ENCODE results near the gene SEPTIN6. TPM values are rescaled to one million over a fixed set of nuclear protein-coding genes. Genes with fewer than 3 reads are reported as not detected.

SEPTIN6 gene
- total and polyA plus RNA-seq, 4 donors = 9.4 to 11.5 (median 10.6) TPM

- H3K4me1 ChIP-seq (ENCODE audit: control insufficient read depth in 4 of 4, insufficient read depth in 4 of 4, low read length in 3 of 4) = no peaks in the 10 kb centered on the region
- no peaks in the 10 kb centered on the region for H3K36me3 ChIP-seq (ENCODE audit: control insufficient read depth in 4 of 4, insufficient read depth in 3 of 4, low read depth in 1 of 4, low read length in 3 of 4)
- no peak overlapping the region for H3K4me3 ChIP-seq (ENCODE audit: low read depth in 1 of 3, low read length in 3 of 3)
- no peak for DNase-seq (ENCODE audit: low spot score)
- no peak overlapping the region for H3K9ac ChIP-seq (ENCODE audit: low read depth in 1 of 2, low read length in 2 of 2)
- TF ChIP-seq FOXA1 (IDR thresholded peaks at IDR 0.05) (no peak), RAD21 (IDR thresholded peaks at IDR 0.05) (no peak), TAF1 (conservative IDR thresholded peaks at IDR 0.05) (no peak), FOXA2 (IDR thresholded peaks at IDR 0.05) (no peak), RXRA (IDR thresholded peaks at IDR 0.05) (no peak), HNF4A (conservative IDR thresholded peaks at IDR 0.05) (no peak), SP1 (IDR thresholded peaks at IDR 0.05) (no peak), JUND (IDR thresholded peaks at IDR 0.05) (no peak), GABPA (IDR thresholded peaks at IDR 0.05 in 1 of 2, conservative IDR thresholded peaks at IDR 0.05 in 1 of 2) (no peak), NR2F2 (IDR thresholded peaks at IDR 0.05) (no peak), YY1 (IDR thresholded peaks at IDR 0.05) (no peak), HNF4G (IDR thresholded peaks at IDR 0.05) (no peak), EGR1 (IDR thresholded peaks at IDR 0.05; ENCODE audit: low read depth in 2 of 2) (no peak)
- TF ChIP-seq, protein P1, sequence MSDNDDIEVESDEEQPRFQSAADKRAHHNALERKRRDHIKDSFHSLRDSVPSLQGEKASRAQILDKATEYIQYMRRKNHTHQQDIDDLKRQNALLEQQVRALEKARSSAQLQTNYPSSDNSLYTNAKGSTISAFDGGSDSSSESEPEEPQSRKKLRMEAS (IDR thresholded peaks at IDR 0.05) = no peak
- TF ChIP-seq, protein P2, sequence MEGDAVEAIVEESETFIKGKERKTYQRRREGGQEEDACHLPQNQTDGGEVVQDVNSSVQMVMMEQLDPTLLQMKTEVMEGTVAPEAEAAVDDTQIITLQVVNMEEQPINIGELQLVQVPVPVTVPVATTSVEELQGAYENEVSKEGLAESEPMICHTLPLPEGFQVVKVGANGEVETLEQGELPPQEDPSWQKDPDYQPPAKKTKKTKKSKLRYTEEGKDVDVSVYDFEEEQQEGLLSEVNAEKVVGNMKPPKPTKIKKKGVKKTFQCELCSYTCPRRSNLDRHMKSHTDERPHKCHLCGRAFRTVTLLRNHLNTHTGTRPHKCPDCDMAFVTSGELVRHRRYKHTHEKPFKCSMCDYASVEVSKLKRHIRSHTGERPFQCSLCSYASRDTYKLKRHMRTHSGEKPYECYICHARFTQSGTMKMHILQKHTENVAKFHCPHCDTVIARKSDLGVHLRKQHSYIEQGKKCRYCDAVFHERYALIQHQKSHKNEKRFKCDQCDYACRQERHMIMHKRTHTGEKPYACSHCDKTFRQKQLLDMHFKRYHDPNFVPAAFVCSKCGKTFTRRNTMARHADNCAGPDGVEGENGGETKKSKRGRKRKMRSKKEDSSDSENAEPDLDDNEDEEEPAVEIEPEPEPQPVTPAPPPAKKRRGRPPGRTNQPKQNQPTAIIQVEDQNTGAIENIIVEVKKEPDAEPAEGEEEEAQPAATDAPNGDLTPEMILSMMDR (IDR thresholded peaks at IDR 0.05; ENCODE audit: low read depth, low read length, missing input control) = no peak
- TF ChIP-seq, protein P3, sequence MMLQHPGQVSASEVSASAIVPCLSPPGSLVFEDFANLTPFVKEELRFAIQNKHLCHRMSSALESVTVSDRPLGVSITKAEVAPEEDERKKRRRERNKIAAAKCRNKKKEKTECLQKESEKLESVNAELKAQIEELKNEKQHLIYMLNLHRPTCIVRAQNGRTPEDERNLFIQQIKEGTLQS (IDR thresholded peaks at IDR 0.05) = no peak
- TF ChIP-seq, protein P4, sequence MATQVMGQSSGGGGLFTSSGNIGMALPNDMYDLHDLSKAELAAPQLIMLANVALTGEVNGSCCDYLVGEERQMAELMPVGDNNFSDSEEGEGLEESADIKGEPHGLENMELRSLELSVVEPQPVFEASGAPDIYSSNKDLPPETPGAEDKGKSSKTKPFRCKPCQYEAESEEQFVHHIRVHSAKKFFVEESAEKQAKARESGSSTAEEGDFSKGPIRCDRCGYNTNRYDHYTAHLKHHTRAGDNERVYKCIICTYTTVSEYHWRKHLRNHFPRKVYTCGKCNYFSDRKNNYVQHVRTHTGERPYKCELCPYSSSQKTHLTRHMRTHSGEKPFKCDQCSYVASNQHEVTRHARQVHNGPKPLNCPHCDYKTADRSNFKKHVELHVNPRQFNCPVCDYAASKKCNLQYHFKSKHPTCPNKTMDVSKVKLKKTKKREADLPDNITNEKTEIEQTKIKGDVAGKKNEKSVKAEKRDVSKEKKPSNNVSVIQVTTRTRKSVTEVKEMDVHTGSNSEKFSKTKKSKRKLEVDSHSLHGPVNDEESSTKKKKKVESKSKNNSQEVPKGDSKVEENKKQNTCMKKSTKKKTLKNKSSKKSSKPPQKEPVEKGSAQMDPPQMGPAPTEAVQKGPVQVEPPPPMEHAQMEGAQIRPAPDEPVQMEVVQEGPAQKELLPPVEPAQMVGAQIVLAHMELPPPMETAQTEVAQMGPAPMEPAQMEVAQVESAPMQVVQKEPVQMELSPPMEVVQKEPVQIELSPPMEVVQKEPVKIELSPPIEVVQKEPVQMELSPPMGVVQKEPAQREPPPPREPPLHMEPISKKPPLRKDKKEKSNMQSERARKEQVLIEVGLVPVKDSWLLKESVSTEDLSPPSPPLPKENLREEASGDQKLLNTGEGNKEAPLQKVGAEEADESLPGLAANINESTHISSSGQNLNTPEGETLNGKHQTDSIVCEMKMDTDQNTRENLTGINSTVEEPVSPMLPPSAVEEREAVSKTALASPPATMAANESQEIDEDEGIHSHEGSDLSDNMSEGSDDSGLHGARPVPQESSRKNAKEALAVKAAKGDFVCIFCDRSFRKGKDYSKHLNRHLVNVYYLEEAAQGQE (IDR thresholded peaks at IDR 0.05) = no peak
- TF ChIP-seq, protein P5, sequence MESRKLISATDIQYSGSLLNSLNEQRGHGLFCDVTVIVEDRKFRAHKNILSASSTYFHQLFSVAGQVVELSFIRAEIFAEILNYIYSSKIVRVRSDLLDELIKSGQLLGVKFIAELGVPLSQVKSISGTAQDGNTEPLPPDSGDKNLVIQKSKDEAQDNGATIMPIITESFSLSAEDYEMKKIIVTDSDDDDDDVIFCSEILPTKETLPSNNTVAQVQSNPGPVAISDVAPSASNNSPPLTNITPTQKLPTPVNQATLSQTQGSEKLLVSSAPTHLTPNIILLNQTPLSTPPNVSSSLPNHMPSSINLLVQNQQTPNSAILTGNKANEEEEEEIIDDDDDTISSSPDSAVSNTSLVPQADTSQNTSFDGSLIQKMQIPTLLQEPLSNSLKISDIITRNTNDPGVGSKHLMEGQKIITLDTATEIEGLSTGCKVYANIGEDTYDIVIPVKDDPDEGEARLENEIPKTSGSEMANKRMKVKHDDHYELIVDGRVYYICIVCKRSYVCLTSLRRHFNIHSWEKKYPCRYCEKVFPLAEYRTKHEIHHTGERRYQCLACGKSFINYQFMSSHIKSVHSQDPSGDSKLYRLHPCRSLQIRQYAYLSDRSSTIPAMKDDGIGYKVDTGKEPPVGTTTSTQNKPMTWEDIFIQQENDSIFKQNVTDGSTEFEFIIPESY (IDR thresholded peaks at IDR 0.05) = no peak
- 91% methylated on average over 3 of the region's 3 CpGs for WGBS
- H3K27ac ChIP-seq (ENCODE audit: low read depth in 1 of 2, low read length in 2 of 2) = no peak overlapping the region
- peaks cover 0 to 3% (median 0%) of the 10 kb centered on the region in 4 donors for H3K27me3 ChIP-seq (ENCODE audit: control insufficient read depth in 4 of 4, insufficient read depth in 4 of 4, low read length in 3 of 4)
- H3K9me3 ChIP-seq (ENCODE audit: control insufficient read depth in 4 of 4, low read length in 3 of 4) = no peaks in the 10 kb centered on the region
These were observed 16.7 kb upstream of the SEPTIN6 start for GRCh38 chrX:119709630-119710029.

Measured in liver (tissue), 9 donors.